PC-3 (cell line): ENCODE measurements around the gene C11orf91. TPM values are rescaled to one million over a fixed set of nuclear protein-coding genes. Genes with fewer than 3 reads are reported as not detected.

Experiments
- ATAC-seq: fragments of 200-7000 bp; cut with Tn5 transposase; 2 replicates; pipeline ENCODE4 v1.9.1; 2020; ENCODE audit warnings: mild to moderate bottlenecking, moderate library complexity
- BruUV-seq: library from RNA; stranded (reverse); fragments of 400-500 nt; replicated peaks from 2 replicates; lab custom pipeline; 2021; lab: Mats Ljungman, UMichigan
- CTCF ChIA-PET: fragments of 300-600 bp; sonication (Branson Sonifier 250); formaldehyde crosslinking; loops from one replicate; lab custom pipeline; 2022; ENCODE audit warnings: antibody characterized with exemption; lab: Charles Lee
- POLR2A ChIA-PET: fragments of 300-600 bp; sonication (Branson Sonifier 250); formaldehyde crosslinking; loops from one replicate; lab custom pipeline; 2022; ENCODE audit warnings: antibody characterized with exemption; ENCODE audit not compliant: unreplicated experiment; lab: Charles Lee
- DNase-seq: peaks from one replicate; pipeline ENCODE4 v3.0.0-alpha.2; 2015
- H2AFZ ChIP-seq: fragments of 300-600 bp; sonication (generic); 2 replicates; pipeline ENCODE4 v1.6.0; 2016; ENCODE audit warnings: antibody characterized with exemption, low read length
- H3F3A ChIP-seq: fragments of 300-600 bp; sonication (generic); one replicate; pipeline ENCODE4 v1.6.0; 2017; ENCODE audit warnings: antibody characterized with exemption, low read length, control low read depth, mild to moderate bottlenecking; ENCODE audit not compliant: unreplicated experiment
- H3K27ac ChIP-seq: fragments of 300-600 bp; sonication (generic); 2 replicates; pipeline ENCODE4 v1.5.1; 2016; ENCODE audit warnings: mild to moderate bottlenecking, low read length
- H3K27me3 ChIP-seq: fragments of 300-600 bp; sonication (generic); 2 replicates; pipeline ENCODE4 v1.6.1; 2016; ENCODE audit warnings: low read length, mixed read lengths
- H3K36me3 ChIP-seq: fragments of 300-600 bp; sonication (generic); 2 replicates; pipeline ENCODE4 v1.6.1; 2016; ENCODE audit warnings: low read depth, mixed run types, low read length, mixed read lengths
- H3K4me1 ChIP-seq: fragments of 300-600 bp; sonication (generic); 2 replicates; pipeline ENCODE4 v1.5.1; 2016; ENCODE audit warnings: low read length; ENCODE audit not compliant: insufficient read depth
- H3K4me2 ChIP-seq: fragments of 300-600 bp; sonication (generic); 2 replicates; pipeline ENCODE4 v1.6.0; 2016; ENCODE audit warnings: low read length
- H3K4me3 ChIP-seq: fragments of 300-600 bp; sonication (generic); 2 replicates; pipeline ENCODE4 v1.5.1; 2016; ENCODE audit warnings: mild to moderate bottlenecking, low read length, mixed read lengths
- H3K79me2 ChIP-seq: fragments of 300-600 bp; sonication (generic); 2 replicates; pipeline ENCODE4 v1.6.1; 2017; ENCODE audit warnings: low read length, mixed read lengths
- H3K9ac ChIP-seq: fragments of 300-600 bp; sonication (generic); 2 replicates; pipeline ENCODE4 v1.6.0; 2016; ENCODE audit warnings: mild to moderate bottlenecking, low read length
- H3K9me2 ChIP-seq: fragments of 300-600 bp; sonication (generic); replicated peaks from 2 replicates; pipeline ENCODE4 v1.6.1; 2016; ENCODE audit warnings: mixed run types, low read length, mixed read lengths
- H3K9me3 ChIP-seq: fragments of 300-600 bp; sonication (generic); 2 replicates; pipeline ENCODE4 v1.6.1; 2016; ENCODE audit warnings: low read length, mixed read lengths
- H4K20me1 ChIP-seq: fragments of 300-600 bp; sonication (generic); 2 replicates; pipeline ENCODE4 v1.6.1; 2016; ENCODE audit warnings: low read length, mixed read lengths
- CTCF ChIP-seq: fragments of 300-600 bp; sonication (generic); conservative IDR thresholded peaks from 2 replicates; pipeline ENCODE4 v1.5.1; 2017; ENCODE audit warnings: antibody characterized with exemption, low read depth, mild to moderate bottlenecking, low read length
- EZH2 ChIP-seq: fragments of 300-600 bp; sonication (generic); IDR thresholded peaks from one replicate; pipeline ENCODE4 v1.6.1; 2017; ENCODE audit warnings: antibody characterized with exemption, mild to moderate bottlenecking, low read length; ENCODE audit not compliant: unreplicated experiment
- EZH2phosphoT487 ChIP-seq: fragments of 300-600 bp; sonication (generic); IDR thresholded peaks from 2 replicates; pipeline ENCODE4 v1.6.1; 2018; ENCODE audit warnings: mild to moderate bottlenecking, antibody characterized with exemption, low read length, borderline replicate concordance
- intact Hi-C: fragments of 100-400 bp; cut with micrococcal nuclease; formaldehyde crosslinking; loops from 2 replicates; pipeline ENCODE4 v1.9.0; 2023
- total RNA-seq: library from RNA; depleted of rRNA; stranded (reverse); fragments of >200 nt; gene quantifications from 2 replicates; pipeline ENCODE4 v1.2.3, GENCODE V29; 2014

Gene C11orf91
- total RNA-seq, 1 experiment from 2014 or later: not detected

DNA sequence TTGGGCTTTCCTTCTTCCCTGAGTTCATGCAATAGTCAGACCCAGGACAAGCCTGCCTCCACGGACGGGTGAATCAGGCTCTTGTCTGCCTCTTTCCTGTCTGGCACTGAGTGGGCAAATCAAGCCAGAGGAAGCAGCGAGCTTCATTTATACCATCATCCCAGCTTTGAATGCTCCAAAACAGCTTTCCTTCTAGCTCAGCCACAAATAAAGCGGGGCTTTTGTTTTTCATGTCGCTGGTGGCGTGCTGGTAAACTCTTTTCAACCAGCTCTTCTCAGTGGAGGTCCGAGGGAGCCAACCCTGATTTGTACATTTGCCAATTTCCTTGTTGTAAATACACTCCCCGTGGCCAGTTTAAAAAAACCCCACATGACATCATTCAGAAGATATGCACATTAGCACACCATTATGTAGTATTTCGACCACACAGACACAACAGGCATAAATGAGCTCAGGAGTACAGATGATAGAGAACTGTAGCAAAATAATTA is 8.6 kb downstream of the C11orf91 start:
- H3K9ac ChIP-seq: peak overlapping the region; percentile 97
- ATAC-seq: peak; percentile 14
- no peaks in the 10 kb centered on the region for H3K79me2 ChIP-seq
- H3K4me1 ChIP-seq: peaks cover 68% of the 10 kb centered on the region
- H3K27me3 ChIP-seq: no peaks in the 10 kb centered on the region
- intact Hi-C loops: loop anchor here (10.0 kb wide), 1 partner anchor 113 kb away; no protein-coding TSS in a partner anchor
- no peaks in the 10 kb centered on the region for H4K20me1 ChIP-seq
- H3K27ac ChIP-seq: peak overlapping the region; percentile 100
- H3K4me3 ChIP-seq: peak overlapping the region; percentile 24; the same call in 1 of the 2 replicates
- ChIA-PET CTCF (interaction anchor here (0.5 to 5.3 kb wide), 4 partner anchors 9 to 71 kb away, joined by 3 to 44 read pairs (median 6); partner anchors contain the start of gene C11orf91), POLR2A (interaction anchor here (0.6 to 3.5 kb wide), 8 partner anchors 10 to 50 kb away, joined by 3 to 45 read pairs (median 8); partner anchors contain the start of genes C11orf91 and CD59)
- DNase-seq: peak; percentile 96
- no peaks in the 10 kb centered on the region for H3K9me2 ChIP-seq
- H3K36me3 ChIP-seq: no peaks in the 10 kb centered on the region
- no TSS peak for BruUV-seq
- peaks cover 22% of the 10 kb centered on the region for H3F3A ChIP-seq
- peak overlapping the region; percentile 77 for H3K4me2 ChIP-seq
- H2AFZ ChIP-seq: no peak overlapping the region
- no peak for TF ChIP-seq EZH2
- no peak for TF ChIP-seq EZH2phosphoT487
- no peaks in the 10 kb centered on the region for H3K9me3 ChIP-seq

- peak overlapping the region; percentile 77 for H3K4me2 ChIP-seq
- ChIA-PET POLR2A (interaction anchor here (0.6 to 3.5 kb wide), 5 partner anchors 10 to 536 kb away, joined by 3 to 45 read pairs (median 9); partner anchors contain the start of genes C11orf91 and CD59), CTCF (interaction anchor here (0.5 to 5.3 kb wide), 5 partner anchors 10 to 152 kb away, joined by 3 to 44 read pairs (median 7); partner anchors contain the start of gene C11orf91)
- H3K27ac ChIP-seq: peak overlapping the region; percentile 100
- no TSS peak for BruUV-seq
- peaks cover 22% of the 10 kb centered on the region for H3F3A ChIP-seq
- intact Hi-C loops: loop anchor here (2.0 to 10.0 kb wide), 3 partner anchors 18 to 138 kb away; no protein-coding TSS in a partner anchor
- ATAC-seq: peak; percentile 4
- no peaks in the 10 kb centered on the region for H3K9me2 ChIP-seq
- H3K4me3 ChIP-seq: peak overlapping the region; percentile 24; the same call in 1 of the 2 replicates
- no peaks in the 10 kb centered on the region for H4K20me1 ChIP-seq
- TF ChIP-seq CTCF (no peak), EZH2phosphoT487 (no peak), EZH2 (no peak)
- H3K9me3 ChIP-seq: no peaks in the 10 kb centered on the region
- DNase-seq: peak; percentile 78
- peaks cover 60% of the 10 kb centered on the region for H3K4me1 ChIP-seq
- H3K9ac ChIP-seq: peak overlapping the region; percentile 97
- no peak overlapping the region for H2AFZ ChIP-seq
- no peaks in the 10 kb centered on the region for H3K79me2 ChIP-seq
- H3K36me3 ChIP-seq: no peaks in the 10 kb centered on the region
- no peaks in the 10 kb centered on the region for H3K27me3 ChIP-seq
These were observed 9.4 kb downstream of the C11orf91 start for GRCh38 chr11:33691066-33691864.
